ENCODE results near the gene SREBF1.

DNA sequence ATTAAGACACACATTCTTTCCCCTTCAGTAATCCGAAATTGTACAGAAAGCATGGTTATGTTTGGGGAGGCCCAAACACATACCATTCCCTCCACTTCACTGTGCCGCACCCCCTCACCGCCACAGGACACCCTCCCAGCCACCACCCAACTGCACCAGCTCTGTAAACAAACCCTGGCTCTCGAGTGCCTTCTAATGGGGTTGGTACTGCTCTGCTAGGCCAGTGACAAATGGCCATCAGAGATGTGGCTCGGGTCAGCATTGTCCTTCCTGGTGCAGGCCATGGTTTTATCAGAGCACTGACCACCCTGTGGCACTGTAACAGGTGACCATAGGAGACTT is 24.0 kb upstream of the SREBF1 start:
- TF ChIP-seq, protein P1, sequence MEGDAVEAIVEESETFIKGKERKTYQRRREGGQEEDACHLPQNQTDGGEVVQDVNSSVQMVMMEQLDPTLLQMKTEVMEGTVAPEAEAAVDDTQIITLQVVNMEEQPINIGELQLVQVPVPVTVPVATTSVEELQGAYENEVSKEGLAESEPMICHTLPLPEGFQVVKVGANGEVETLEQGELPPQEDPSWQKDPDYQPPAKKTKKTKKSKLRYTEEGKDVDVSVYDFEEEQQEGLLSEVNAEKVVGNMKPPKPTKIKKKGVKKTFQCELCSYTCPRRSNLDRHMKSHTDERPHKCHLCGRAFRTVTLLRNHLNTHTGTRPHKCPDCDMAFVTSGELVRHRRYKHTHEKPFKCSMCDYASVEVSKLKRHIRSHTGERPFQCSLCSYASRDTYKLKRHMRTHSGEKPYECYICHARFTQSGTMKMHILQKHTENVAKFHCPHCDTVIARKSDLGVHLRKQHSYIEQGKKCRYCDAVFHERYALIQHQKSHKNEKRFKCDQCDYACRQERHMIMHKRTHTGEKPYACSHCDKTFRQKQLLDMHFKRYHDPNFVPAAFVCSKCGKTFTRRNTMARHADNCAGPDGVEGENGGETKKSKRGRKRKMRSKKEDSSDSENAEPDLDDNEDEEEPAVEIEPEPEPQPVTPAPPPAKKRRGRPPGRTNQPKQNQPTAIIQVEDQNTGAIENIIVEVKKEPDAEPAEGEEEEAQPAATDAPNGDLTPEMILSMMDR (conservative IDR thresholded peaks at IDR 0.05) = no peak
- no peak for TF ChIP-seq EZH2 (IDR thresholded peaks at IDR 0.05; ENCODE audit: low read depth)
